T-helper 2 cell (primary cell): ENCODE measurements around the gene TMEM184B.

Source experiments
- DNase-seq, 5 experiments: peaks; one replicate each; pipeline versions ENCODE4 v3.0.0 to v3.0.0-alpha.2; 2012 to 2022

Gene TMEM184B

GRCh38 chr22:38276166-38276565, 3.4 kb upstream of the TMEM184B start:
- no peak for DNase-seq

DNA sequence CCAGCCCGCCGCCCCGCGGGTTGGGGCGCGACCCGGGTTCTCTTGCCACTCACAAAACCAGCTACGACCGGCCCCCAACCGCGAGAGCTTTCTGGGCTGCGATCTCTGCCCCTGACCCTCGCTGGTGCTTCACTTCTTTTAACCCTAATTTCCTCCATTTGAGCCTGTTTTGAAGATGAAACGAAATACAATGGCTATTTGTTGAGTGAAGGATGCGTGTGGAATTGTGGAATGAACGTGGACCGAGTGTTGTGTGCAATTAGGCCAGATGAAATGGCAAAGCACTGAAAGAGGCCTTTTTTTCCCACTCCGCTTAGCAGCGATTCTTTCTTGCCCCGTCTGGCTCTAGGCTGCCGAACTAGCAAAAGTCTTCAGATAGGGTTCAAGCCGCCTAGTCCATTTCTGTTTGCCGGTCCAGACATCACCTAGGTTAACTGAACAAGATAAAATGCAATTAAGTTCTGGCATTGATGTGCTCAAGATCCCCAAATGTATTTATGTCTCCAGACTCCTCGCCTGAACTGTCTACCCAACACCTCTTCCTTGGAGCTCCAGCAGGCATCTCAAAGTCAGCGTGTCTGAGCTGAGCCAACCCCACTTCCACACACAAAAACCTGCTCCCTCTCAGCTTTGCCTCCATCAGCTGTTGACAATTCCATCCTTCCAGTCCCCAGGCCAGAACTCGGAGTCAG, 471 bp upstream of the TMEM184B start:
- DNase-seq: peak in 1 of 5 experiments; percentile 18

GRCh38 chr22:38271927-38272372, 860 bp downstream of the TMEM184B start:
- peak in 1 of 5 experiments; percentile 15 for DNase-seq

GRCh38 chr22:38271101-38271500, 1.7 kb downstream of the TMEM184B start:
- no peak for DNase-seq

GRCh38 chr22:38270091-38270992, 2.5 kb downstream of the TMEM184B start:
- DNase-seq: no peak

- DNase-seq: no peak
These were observed 3.3 kb downstream of the TMEM184B start for GRCh38 chr22:38269466-38269865.

- peak in 3 of 5 experiments; percentile 50 to 84 (median 76) for DNase-seq
These were observed 5.7 kb downstream of the TMEM184B start for GRCh38 chr22:38267086-38267485.

GRCh38 chr22:38266120-38266519, 6.7 kb downstream of the TMEM184B start:
- no peak for DNase-seq

DNA sequence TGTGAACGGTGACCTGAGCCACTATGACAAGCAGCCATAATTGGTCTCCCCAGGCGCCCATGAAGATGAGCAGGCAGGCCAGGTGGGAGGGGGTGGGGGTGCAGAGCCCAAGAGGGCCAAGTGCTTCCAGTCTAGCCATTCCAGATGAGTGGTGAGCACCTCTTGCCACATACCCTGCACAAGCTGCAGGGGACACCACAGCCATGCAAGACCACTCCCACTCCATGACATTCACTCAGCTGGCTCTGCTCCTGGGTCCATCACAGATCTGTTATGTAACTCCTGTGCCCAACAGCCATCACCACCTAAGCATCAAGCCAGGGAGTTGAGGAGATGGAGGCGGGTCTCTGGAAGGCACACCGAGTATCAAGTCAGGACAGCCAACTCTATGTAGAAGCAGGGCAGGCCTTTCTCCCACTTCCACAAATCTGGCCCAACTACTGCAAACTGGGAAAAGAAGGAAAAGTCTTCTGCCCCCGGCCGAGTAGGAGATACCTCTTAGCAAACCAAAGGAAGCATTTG, 8.4 kb downstream of the TMEM184B start:
- no peak for DNase-seq

DNA sequence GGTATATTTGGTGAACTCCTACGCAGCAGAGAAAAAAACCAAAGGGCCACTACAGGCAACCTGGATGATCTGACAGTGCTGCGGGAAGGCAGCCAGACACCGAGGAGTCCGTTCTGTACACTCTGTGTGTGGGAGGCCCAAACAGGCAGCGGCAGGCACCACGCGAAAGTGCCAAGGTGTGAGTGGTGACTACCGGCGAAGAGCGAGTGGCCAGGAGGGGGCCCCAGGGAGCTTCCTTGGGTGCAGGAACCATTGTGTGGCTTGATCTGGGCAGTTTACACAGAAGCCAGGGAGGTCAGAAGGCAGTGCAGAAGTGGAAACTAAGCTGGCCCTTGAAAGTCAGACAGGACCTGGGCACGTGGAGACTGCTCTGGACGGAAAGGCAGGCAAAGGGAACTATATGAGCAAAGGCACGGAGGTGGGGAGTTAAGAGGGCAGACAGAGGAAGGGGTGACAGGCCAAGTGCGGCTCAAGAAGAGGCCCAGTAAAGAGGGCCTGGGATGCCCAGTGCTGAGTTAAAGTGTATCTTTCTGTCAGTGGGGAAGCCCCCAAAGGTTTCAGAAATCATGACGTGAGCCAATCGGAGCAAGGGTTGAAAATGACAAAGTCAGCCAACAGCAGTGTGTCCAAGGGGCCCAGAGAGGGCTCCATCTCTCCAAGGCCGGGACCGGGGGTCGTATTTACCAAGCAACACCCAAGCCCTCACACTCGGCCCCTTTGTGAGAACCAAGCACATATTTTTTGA, 10.6 kb downstream of the TMEM184B start:
- peak in 2 of 5 experiments; percentile 16 to 49 for DNase-seq

GRCh38 chr22:38260761-38261681, 11.8 kb downstream of the TMEM184B start:
- DNase-seq: no peak

DNA sequence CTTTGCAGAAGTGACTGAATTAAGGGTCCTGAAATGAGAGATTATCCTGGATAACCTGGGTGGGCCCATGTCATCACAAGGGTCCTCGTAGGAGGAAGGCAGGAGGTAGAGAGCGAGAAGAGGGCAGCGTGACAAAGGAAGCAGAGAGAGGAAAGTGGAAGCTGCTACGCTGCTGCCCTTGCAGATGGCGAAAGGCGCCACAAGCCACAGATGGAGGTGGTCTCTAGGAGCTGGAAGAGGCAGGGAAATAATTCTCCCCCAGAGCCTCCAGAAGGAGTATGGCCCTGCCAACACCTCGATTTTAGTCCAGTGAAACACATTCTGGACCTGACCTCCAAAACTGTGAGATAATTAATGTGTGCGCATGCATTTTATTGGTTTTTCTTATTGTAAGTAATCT, 13.4 kb downstream of the TMEM184B start:
- no peak for DNase-seq

GRCh38 chr22:38258895-38259294, 13.9 kb downstream of the TMEM184B start:
- no peak for DNase-seq

DNA sequence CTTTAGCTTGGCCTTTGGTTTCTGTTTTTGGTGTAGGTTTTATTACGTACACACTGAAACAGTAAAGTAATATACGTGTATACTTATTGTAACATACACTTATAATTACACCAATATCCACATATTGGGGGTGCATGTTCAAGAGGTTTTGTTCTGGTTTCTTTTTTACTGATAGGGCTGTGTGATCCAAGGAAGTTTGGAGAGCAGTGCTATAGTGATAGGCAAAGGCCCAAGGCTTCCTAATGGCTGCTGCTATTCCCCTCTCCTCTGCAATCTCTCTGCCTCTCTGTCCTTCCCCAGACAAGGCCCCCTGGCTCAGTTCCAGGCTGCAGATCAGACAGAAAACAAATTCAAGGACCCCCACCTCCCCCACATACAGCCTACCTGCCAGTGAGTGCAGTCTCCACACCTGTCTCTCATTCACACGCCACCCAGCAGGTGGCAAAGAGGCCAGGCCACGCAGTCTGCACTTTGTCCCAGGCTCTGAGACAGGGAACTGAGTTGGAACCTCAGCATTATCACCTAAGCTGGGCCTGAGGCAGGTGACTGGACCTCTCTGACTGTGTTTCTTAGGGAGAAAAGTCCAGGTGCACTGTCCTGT, 15.1 kb downstream of the TMEM184B start:
- no peak for DNase-seq

GRCh38 chr22:38257181-38257580, 15.6 kb downstream of the TMEM184B start:
- no peak for DNase-seq

DNA sequence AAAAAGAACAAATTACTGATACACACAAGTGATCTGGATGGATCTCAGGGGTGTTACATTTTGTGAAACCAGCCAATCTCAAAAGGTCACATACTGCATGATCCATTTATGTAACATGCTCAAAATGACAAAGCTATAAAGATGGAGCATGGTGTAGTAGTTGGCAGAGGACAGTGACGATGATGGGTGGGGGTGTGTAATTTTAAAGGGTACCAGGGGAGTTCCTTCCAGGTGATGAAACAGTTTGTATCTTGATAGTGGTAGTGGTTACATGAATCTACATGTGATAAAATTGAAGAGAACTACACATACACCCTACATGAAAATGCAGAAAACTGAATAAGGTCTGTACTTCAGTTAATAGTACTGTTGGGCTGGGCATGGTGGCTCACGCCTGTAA, 17.1 kb downstream of the TMEM184B start:
- DNase-seq: no peak

DNA sequence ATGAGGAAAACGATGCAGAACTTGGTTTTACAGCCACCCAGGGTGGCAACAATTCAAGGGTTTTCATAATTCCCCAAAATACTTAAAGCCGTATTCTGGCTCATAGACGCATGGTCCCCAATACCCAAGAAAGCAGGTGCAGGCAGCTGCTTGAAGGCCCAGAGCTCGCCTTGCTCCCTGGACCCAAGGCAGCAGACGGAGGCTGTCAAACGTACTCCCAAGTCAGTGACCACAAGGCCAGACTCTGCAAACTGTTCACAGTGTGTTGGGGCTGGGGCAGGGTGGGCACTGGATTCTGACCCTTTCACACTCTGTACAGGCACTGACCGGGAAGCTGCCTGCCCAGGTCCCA, 21.5 kb downstream of the TMEM184B start:
- DNase-seq: no peak

DNA sequence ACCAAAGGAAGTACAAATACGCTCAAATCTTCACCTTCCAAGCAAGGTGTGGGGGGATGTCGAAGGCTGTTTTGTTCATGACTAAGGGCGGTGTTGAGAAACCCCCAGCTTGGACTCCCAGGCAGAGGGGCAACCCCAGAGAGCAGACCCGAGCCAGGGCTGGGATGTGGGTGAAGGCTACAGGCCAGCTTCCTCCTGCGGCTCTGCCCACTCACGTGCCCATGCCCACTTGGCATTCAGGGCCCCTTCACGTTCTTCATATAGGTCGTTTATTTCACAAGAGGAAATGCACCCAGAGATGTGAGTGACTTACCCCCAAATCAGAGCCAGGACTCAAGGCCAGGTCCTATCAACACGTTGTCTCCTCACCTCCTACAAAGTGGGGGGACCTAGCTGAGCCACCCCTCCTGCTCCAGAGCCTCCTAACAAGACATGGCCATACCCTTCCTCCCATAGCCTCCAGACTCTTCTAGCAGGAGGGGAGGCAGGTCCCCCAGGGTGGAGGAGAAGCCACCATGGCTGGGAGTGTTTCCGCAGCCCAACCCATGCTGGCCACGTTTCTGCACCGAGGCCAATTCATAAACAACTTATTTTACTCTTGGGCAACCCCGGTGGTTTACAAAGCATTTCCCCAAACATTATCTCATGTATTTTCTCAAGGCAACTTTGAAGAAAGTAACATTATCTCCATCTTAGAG, 22.0 kb downstream of the TMEM184B start:
- no peak for DNase-seq

GRCh38 chr22:38249803-38250642, 22.8 kb downstream of the TMEM184B start:
- no peak for DNase-seq

DNA sequence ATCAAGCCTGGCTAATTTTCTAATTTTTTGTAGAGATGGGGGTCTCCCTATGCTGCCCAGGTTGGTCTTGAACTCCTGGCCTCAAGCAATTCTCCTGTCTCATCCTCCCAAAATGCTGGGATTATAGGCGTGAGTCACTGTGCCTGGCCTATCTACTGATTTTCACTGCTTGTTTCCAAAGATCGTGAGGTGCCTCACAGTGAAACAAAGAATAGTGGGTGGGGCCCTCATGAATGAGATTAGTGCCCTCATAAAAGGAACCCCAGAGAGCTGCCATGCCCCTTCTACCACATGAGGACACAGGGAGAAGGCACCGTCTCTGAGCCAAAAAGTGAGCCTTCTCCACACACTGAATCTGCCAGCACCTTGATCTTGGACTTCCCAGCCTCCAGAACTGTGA, 23.5 kb downstream of the TMEM184B start:
- no peak for DNase-seq
